Muscle of leg (tissue), 11 donors: ENCODE measurements around the gene NPEPL1. TPM values are rescaled to one million over a fixed set of nuclear protein-coding genes. Genes with fewer than 3 reads are reported as not detected.
A peak's percentile ranks its signal among the peaks of the same experiment; 100 is the strongest.

ENCODE experiments used
- DNase-seq: peaks from one replicate; pipeline ENCODE4 v3.0.0; 2013
- H3K27ac ChIP-seq: one replicate; pipeline ENCODE4 v1.5.1; 2013; ENCODE audit warnings: mild to moderate bottlenecking, low read length, control low read depth
- H3K27me3 ChIP-seq: one replicate; pipeline ENCODE4 v1.6.1; 2013; ENCODE audit warnings: low read length; ENCODE audit not compliant: control insufficient read depth, insufficient read depth
- H3K36me3 ChIP-seq: one replicate; pipeline ENCODE4 v1.6.1; 2013; ENCODE audit warnings: low read length; ENCODE audit not compliant: control insufficient read depth, insufficient read depth
- H3K4me1 ChIP-seq: one replicate; pipeline ENCODE4 v1.6.1; 2013; ENCODE audit warnings: low read length; ENCODE audit not compliant: control insufficient read depth, insufficient read depth
- H3K4me3 ChIP-seq: one replicate; pipeline ENCODE4 v1.5.1; 2013; ENCODE audit warnings: low read length, control low read depth
- H3K9me3 ChIP-seq: replicated peaks from 2 replicates; pipeline ENCODE4 v1.6.1; 2013; ENCODE audit warnings: low read depth, low read length; ENCODE audit not compliant: control insufficient read depth
- WGBS: methylation state at CpG from one replicate; pipeline ENCODE4 v1.1.5; 2013; ENCODE audit warnings: missing lambda C conversion rate; ENCODE audit not compliant: insufficient coverage; 5-methylcytosine and 5-hydroxymethylcytosine counted together
- polyA plus RNA-seq, 8 donors: library from polyadenylated mRNA; unstranded; fragments of 120-200 nt; gene quantifications; one replicate each; pipeline versions ENCODE4 v1.2.1 to v1.2.3, GENCODE V29; 2013; ENCODE audit warnings: inconsistent platforms in 1 of 8, low replicate concordance in 1 of 8; ENCODE audit not compliant: insufficient read length in 8 of 8, insufficient read depth in 1 of 8
- total RNA-seq: library from RNA; stranded (reverse); fragments of 120-200 nt; gene quantifications from one replicate; pipeline ENCODE4 v1.2.4, GENCODE V29; 2013

Gene NPEPL1
- total and polyA plus RNA-seq, 9 donors, result 22.3 to 60.5 (median 42.1) TPM

- H3K27ac ChIP-seq, result no peak overlapping the region
- no peak overlapping the region for H3K4me3 ChIP-seq
- no peaks in the 10 kb centered on the region for H3K9me3 ChIP-seq
- H3K36me3 ChIP-seq, result peaks cover 59% of the 10 kb centered on the region
- WGBS, result 100% methylated on average over 1 of the region's 5 CpGs
- no peaks in the 10 kb centered on the region for H3K4me1 ChIP-seq
- H3K27me3 ChIP-seq, result no peaks in the 10 kb centered on the region
- DNase-seq, result no peak
These were observed 15.5 kb upstream of the NPEPL1 start for GRCh38 chr20:58677079-58677604.

- H3K36me3 ChIP-seq, result peaks cover 56% of the 10 kb centered on the region
These were observed 14.8 kb upstream of the NPEPL1 start for GRCh38 chr20:58677808-58678207.

GRCh38 chr20:58678806-58679205 is 13.8 kb upstream of the NPEPL1 start:
- peaks cover 51% of the 10 kb centered on the region for H3K36me3 ChIP-seq
- WGBS, result 98% methylated on average over 6 of the region's 8 CpGs
- H3K4me1 ChIP-seq, result no peaks in the 10 kb centered on the region
- H3K27ac ChIP-seq, result no peak overlapping the region
- DNase-seq, result no peak
- no peaks in the 10 kb centered on the region for H3K9me3 ChIP-seq
- no peak overlapping the region for H3K4me3 ChIP-seq
- H3K27me3 ChIP-seq, result no peaks in the 10 kb centered on the region

More at GRCh38 chr20:58677808-58678207, 14.8 kb upstream of the NPEPL1 start:
- H3K27ac ChIP-seq, result no peak overlapping the region
- no peaks in the 10 kb centered on the region for H3K27me3 ChIP-seq
- no peak for DNase-seq
- H3K4me1 ChIP-seq, result no peaks in the 10 kb centered on the region
- 43% methylated on average over 3 of the region's 5 CpGs for WGBS
- no peak overlapping the region for H3K4me3 ChIP-seq
- no peaks in the 10 kb centered on the region for H3K9me3 ChIP-seq

GRCh38 chr20:58682656-58683531 is 9.7 kb upstream of the NPEPL1 start:
- Histone ChIP-seq H3K27ac (no peak overlapping the region), H3K9me3 (no peaks in the 10 kb centered on the region), H3K27me3 (no peaks in the 10 kb centered on the region), H3K4me3 (no peak overlapping the region), H3K36me3 (peaks cover 39% of the 10 kb centered on the region), H3K4me1 (no peaks in the 10 kb centered on the region)
- DNase-seq, result no peak
- 70% methylated on average over 2 of the region's 11 CpGs for WGBS

- H3K36me3 ChIP-seq, result peaks cover 33% of the 10 kb centered on the region
- H3K27me3 ChIP-seq, result no peaks in the 10 kb centered on the region
- no peak overlapping the region for H3K27ac ChIP-seq
- H3K9me3 ChIP-seq, result no peaks in the 10 kb centered on the region
- no CpG with 5 or more reads among the region's 2 CpGs for WGBS
- DNase-seq, result no peak
- H3K4me3 ChIP-seq, result no peak overlapping the region
- peaks cover 9% of the 10 kb centered on the region for H3K4me1 ChIP-seq
These were observed 8.3 kb upstream of the NPEPL1 start for GRCh38 chr20:58684291-58684690.

GRCh38 chr20:58685988-58686387 is 6.6 kb upstream of the NPEPL1 start:
- H3K9me3 ChIP-seq, result no peaks in the 10 kb centered on the region
- no peak overlapping the region for H3K27ac ChIP-seq
- H3K27me3 ChIP-seq, result no peaks in the 10 kb centered on the region
- WGBS, result 71% methylated on average over 5 of the region's 5 CpGs
- peaks cover 18% of the 10 kb centered on the region for H3K4me1 ChIP-seq
- no peak for DNase-seq
- peaks cover 19% of the 10 kb centered on the region for H3K36me3 ChIP-seq
- no peak overlapping the region for H3K4me3 ChIP-seq

- WGBS, result 95% methylated on average over 2 of the region's 4 CpGs
- Histone ChIP-seq H3K36me3 (peaks cover 17% of the 10 kb centered on the region), H3K27ac (peak overlapping the region; percentile 95), H3K9me3 (no peaks in the 10 kb centered on the region), H3K4me3 (no peak overlapping the region), H3K27me3 (no peaks in the 10 kb centered on the region), H3K4me1 (peaks cover 34% of the 10 kb centered on the region)
- DNase-seq, result no peak
These were observed 4.2 kb upstream of the NPEPL1 start for GRCh38 chr20:58688414-58688813.

GRCh38 chr20:58688840-58689239 is 3.8 kb upstream of the NPEPL1 start:
- 19% methylated on average over 3 of the region's 6 CpGs for WGBS
- H3K36me3 ChIP-seq, result peaks cover 21% of the 10 kb centered on the region
- peak overlapping the region; percentile 95 for H3K27ac ChIP-seq
- H3K4me1 ChIP-seq, result peaks cover 39% of the 10 kb centered on the region
- H3K9me3 ChIP-seq, result no peaks in the 10 kb centered on the region
- peak overlapping the region; percentile 0 for H3K4me3 ChIP-seq
- peak; percentile 94 for DNase-seq
- no peaks in the 10 kb centered on the region for H3K27me3 ChIP-seq

GRCh38 chr20:58690396-58691135 is 2.0 kb upstream of the NPEPL1 start:
- DNase-seq, result peak; percentile 93
- Histone ChIP-seq H3K9me3 (no peaks in the 10 kb centered on the region), H3K4me3 (no peak overlapping the region), H3K36me3 (peaks cover 32% of the 10 kb centered on the region), H3K27ac (peak overlapping the region; percentile 95), H3K4me1 (peaks cover 49% of the 10 kb centered on the region), H3K27me3 (no peaks in the 10 kb centered on the region)
- WGBS, result 15% methylated on average over 4 of the region's 7 CpGs
